DMS79 treated with DMSO at 0.1 percent for 48 hours (cell line): Measurements from ENCODE around the gene RSRC1.
"Not testable (repeated sequence)": the region's sequence is repeated elsewhere in the genome, so short reads cannot be mapped to it uniquely, and the experiment has no call there.

Experiments
- DNase-seq: peaks from one replicate; lab custom pipeline; 2025; lab: John Stamatoyannopoulos, UW

RSRC1 gene

GRCh38 chr3:158528076-158528674 is 418.3 kb downstream of the RSRC1 start:
- DNase-seq: no peak

GRCh38 chr3:158531334-158531733 is 421.4 kb downstream of the RSRC1 start:
- DNase-seq: peak; percentile 26

GRCh38 chr3:158532099-158532734 is 422.3 kb downstream of the RSRC1 start:
- DNase-seq: peak; percentile 34

GRCh38 chr3:158535918-158536317 is 426.0 kb downstream of the RSRC1 start:
- DNase-seq: no peak

- peak; percentile 12 for DNase-seq
Measured at GRCh38 chr3:158539414-158540014, 429.6 kb downstream of the RSRC1 start.

- no peak for DNase-seq
Measured at GRCh38 chr3:158540066-158540465, 430.2 kb downstream of the RSRC1 start.

- no peak for DNase-seq
Measured at GRCh38 chr3:158548691-158549090, 438.8 kb downstream of the RSRC1 start.

GRCh38 chr3:158549938-158550337 is 440.0 kb downstream of the RSRC1 start:
- not testable (repeated sequence) for DNase-seq

GRCh38 chr3:158552124-158552523 is 442.2 kb downstream of the RSRC1 start:
- DNase-seq: no peak

GRCh38 chr3:158559504-158559903 is 449.6 kb downstream of the RSRC1 start:
- DNase-seq: no peak

GRCh38 chr3:158560979-158561378 is 451.1 kb downstream of the RSRC1 start:
- DNase-seq: no peak

- DNase-seq: no peak
Measured at GRCh38 chr3:158562674-158563073, 452.8 kb downstream of the RSRC1 start.

- DNase-seq: no peak
Measured at GRCh38 chr3:158563076-158563475, 453.2 kb downstream of the RSRC1 start.

- no peak for DNase-seq
Measured at GRCh38 chr3:158565076-158565475, 455.2 kb downstream of the RSRC1 start.

- DNase-seq: no peak
Measured at GRCh38 chr3:158568784-158569183, 458.9 kb downstream of the RSRC1 start.

GRCh38 chr3:158569794-158570193 is 459.9 kb downstream of the RSRC1 start:
- DNase-seq: no peak

GRCh38 chr3:158570999-158571702 is 461.3 kb downstream of the RSRC1 start, which contains the start of gene MLF1:
TSS of gene MLF1 (plus strand) at chr3:158571194. CDS start at chr3:158571301, 107 bp downstream.
- peak; percentile 85 for DNase-seq

- no peak for DNase-seq
Measured at GRCh38 chr3:158571969-158572765, 462.3 kb downstream of the RSRC1 start.

- DNase-seq: no peak
Measured at GRCh38 chr3:158572766-158573060, 462.8 kb downstream of the RSRC1 start.

GRCh38 chr3:158573714-158574113 is 463.8 kb downstream of the RSRC1 start:
- no peak for DNase-seq

- no peak for DNase-seq
Measured at GRCh38 chr3:158574646-158575045, 464.8 kb downstream of the RSRC1 start.

- DNase-seq: no peak
Measured at GRCh38 chr3:158590223-158590622, 480.3 kb downstream of the RSRC1 start.
